Activated CD8-positive, alpha-beta memory T cell treated with anti-CD3 and anti-CD28 coated beads, Interleukin-2, amount 50 U/mL, for 1 hour (primary cell): Measurements from ENCODE around the gene MUC20.
"Not testable (repeated sequence)": the region's sequence is repeated elsewhere in the genome, so short reads cannot be mapped to it uniquely, and the experiment has no call there.

ENCODE experiments used
- DNase-seq: peaks from one replicate; pipeline ENCODE4 v3.0.0-alpha.2; 2020; ENCODE audit errors: extremely low read depth

The MUC20 gene

DNA sequence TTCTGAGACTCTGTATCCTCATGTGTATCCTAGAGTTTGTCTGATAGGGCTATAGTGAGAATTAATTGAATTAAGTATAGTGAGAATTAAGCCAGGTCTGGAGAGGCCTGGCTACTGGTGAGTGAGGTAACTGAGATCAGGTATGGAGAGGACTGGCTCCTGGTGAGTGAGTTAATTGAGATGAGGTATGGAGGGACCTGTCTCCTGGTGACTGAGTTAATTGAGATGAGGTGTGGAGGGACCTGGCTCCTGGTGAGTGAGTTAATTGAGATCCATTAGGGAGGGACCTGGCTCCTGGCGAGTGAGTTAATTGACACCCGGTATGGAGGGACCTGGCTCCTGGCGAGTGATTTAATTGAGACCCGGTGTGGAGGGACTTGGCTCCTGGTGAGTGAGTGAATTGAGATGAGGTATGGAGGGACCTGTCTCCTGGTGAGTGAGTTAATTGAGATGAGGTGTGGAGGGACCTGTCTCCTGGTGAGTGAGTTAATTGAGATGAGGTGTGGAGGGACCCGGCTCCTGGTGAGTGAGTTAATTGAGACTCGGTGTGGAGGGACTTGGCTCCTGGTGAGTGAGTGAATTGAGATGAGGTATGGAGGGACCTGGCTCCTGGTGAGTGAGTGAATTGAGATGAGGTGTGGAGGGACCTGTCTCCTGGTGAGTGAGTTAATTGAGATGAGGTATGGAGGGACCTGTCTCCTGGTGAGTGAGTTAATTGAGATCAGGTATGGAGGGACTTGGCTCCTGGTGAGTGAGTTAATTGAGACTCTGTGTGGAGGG, 10.5 kb upstream of the MUC20 start:
- DNase-seq: not testable (repeated sequence)

DNA sequence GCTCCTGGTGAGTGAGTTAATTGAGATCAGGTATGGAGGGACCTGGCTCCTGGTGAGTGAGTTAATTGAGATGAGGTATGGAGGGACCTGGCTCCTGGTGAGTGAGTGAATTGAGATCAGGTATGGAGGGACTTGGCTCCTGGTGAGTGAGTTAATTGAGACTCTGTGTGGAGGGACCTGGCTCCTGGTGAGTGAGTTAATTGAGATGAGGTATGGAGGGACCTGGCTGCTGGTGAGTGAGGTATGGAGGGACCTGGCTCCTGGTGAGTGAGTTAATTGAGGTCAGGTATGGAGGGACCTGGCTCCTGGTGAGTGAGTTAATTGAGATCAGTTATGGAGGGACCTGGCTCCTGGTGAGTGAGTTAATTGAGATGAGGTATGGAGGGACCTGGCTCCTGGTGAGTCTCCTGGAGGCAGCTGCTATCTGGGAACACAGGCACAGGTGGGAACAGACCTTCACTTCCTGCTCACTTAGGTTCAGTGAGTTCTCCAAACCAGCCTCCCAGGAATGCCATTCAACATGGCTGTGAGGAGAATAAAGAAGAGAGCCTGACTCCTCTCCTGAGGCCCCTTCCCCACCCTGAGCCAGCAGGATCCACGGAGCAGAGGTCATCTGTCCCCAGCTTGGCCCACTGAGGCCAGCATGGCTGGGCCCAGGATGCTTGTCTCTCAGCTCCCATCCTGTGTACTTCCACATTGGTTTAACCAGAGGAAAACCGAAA, 9.5 kb upstream of the MUC20 start:
- DNase-seq: not testable (repeated sequence)

DNA sequence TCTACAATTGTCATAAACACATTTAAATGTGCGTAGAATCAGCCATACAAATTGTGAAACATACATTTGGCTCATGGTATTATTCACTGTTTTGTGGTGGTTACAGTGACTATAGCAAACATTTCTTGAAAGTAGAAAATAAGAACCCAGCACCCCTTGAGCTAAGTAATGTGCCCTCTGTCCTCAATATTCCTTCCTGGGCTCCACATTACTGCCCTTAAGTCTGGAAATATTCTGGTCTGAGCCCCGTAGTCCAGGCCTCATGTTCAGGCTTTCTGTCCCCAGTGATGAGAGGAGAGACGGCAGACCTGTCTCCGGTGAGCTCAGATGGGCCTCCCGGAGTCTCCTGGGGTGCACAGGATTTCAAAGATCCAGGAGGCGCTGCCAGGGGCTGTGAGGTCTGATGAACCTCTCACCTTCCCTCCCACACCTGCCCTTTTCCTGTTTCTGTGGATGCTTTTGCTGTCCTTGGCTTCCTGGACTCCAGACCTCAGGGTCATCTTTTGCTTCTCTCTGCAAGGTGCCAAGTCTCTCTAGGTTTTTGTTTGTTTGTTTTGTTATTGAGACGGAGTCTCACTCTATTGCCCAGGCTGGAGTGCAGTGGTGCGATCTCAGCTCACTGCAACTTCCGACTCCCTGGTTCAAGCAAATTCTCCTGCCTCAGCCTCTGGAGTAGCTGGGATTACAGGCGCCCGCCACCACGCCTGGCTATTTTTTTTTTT, 8.8 kb upstream of the MUC20 start:
- DNase-seq: no peak

DNA sequence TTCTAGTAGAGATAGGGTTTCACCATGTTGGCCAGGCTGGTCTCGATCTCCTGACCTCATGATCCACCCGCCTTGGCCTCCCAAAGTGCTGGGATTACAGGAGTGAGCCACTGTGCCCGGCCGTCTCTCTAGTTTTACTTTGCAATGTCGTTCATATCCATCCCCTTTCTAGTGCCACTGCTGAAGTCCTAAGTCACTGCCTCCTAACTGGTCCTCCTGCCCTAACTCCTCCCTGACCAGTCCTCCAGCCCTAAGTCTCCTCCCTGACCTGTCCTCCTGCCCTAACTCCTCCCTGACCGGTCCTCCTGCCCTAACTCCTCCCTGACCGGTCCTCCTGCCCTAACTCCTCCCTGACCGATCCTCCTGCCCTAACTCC, 8.3 kb upstream of the MUC20 start:
- DNase-seq: not testable (repeated sequence)

DNA sequence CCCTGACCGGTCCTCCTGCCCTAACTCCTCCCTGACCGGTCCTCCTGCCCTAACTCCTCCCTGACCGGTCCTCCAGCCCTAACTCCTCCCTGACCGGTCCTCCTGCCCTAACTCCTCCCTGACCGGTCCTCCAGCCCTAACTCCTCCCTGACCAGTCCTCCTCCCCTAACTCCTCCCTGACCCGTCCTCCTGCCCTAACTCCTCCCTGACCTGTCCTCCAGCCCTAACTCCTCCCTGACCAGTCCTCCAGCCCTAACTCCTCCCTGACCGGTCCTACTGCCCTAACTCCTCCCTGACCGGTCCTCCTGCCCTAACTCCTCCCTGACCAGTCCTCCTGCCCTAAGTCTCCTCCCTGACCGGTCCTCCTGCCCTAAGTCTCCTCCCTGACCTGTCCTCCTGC, 7.6 kb upstream of the MUC20 start:
- DNase-seq: not testable (repeated sequence)

DNA sequence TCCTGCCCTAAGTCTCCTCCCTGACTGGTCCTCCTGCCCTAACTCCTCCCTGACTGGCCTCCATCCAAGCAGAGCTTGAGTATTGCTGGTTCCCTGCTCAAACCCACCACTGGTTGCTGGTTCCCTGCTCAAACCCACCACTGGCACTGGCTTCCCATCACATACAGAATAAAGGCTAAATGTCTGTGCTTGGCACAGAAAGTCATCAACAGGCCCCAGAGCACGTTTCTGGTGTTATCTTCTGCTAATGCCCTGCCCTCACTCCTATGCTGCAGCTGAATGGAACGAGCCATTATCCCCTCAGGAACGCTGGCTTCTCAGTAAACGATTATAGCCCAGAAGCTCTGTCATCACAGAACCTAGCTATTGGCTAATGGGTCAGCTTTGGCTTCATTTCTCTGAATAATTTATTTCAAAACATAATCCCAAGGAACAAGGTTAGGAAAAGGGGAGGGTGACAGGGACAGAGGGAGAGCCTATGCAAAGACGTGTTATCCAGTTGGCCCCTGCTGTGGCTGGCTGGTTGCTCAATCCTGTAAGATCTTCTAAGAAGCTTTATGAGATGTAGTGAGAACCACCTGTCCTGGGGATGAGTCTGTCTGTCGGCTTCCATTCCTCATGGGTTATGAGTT, 6.3 kb upstream of the MUC20 start:
- no peak for DNase-seq

DNA sequence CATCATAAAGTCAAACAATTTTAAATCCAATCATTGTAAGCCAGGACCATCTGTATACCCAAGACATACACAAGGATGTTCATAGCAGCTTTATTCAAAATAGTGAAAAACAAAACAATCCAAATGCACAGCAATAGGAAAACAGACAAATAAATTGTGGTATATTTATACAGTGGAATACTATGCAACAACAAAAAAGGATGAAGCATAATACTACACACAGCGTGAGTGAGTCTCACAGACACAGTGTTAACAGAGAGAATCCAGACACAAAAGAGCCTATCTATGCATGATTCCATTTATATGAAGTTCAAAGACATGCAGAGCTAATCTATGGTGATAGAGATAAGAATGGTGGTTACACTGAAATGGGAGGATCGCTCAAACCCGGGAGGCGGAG, 5.6 kb upstream of the MUC20 start:
- no peak for DNase-seq

DNA sequence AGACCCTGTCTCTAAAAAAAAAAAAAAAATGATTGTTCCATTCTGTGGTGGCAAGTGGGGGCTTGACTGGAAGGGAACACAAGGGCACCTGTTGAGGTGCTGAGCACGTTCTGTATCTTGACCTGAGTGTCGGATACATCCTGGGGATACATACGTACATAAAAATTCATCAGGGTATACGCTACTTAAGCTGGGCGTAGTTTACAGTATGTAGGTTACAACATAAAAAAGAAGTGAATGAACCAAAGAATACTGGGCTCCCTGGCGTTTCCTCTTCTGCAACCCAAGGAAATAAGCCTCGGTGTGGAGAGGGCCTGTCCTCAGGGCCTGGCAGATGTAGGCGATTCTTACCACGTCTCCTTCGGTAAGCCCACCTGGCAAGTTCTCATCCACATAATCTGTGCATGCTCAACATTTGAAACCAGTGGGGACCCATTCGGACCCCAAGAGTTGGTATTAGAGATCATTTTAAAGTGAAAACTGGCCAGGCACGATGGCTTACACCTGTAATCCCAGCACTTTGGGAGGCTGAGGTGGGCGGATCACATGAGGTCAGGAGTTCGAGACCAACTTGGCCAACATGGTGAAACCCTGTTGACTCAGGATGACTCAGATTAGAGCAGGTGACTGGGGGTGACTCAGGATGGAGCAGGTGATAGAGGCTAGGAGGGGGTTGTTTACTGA, 5.1 kb upstream of the MUC20 start:
- no peak for DNase-seq

DNA sequence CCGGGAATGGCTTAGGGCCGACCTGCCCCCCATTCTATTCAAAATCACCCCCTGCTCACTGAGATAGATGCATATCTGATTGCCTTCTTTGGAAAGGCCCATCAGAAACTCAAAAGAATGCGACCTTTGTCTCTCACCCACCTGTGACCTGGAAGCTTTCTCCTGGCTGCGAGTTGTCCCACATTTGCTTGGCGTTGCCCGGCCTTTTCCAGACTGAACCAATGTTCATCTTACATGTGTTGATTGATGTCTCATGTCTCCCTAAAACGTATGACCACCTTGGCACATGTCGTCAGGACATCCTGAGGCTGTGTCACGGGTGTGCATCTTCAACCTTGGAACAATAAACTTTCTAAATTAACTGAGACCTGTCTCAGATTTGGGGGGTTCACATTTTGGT, 3.4 kb upstream of the MUC20 start:
- no peak for DNase-seq

DNA sequence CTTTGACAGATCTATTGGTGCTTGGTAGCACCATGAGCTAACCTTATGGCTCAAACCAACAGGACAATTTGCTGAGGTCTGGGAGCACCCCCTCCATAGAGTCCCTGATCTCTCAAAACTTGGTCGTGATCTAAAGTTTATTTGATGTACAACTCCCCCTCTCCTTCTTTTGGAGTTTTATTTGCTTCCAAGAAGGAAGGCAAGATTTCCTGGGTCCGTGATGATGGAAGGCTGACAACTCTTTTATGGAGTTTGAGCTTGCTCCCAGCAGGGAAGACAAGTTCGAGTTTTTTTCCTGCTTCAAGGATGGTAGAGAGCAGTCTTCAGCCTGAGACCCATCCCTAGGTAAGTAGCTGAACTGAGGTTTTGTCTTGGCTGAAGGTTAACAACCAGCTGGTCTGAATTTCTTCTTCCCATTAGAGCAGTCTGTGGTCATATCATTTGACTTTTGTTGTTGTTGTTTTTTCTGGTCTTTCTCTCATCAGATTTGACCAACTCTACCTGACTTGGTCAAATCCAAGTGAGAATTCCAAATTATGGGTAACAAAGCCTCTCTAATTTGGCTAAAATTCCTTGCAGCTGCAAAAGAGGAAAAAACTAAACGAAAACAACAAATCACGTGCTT, 2.8 kb upstream of the MUC20 start:
- no peak for DNase-seq

DNA sequence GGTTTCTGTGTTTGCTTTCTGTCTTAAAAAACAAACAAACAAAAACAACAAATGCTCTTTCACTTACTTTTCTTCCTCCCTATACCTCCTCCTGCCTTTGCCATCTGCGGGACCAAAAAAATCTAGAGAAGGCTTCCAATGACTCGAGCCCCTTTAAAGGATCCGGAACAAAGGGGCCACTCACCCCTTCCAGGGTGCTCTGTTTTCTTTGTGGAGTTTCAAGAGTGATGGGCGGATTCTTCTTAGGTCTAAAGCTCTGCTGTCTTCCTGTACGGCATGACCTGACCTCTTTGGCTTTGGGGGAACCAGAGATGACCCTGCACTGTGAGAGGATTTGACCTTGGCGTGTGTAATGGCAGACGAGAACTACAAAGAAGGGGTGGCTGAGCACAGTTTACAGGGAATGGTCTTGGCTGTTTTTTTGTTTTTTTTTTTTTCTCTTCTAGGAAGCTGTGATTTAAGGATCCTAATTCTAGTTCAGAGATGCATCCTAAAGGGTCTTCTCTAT, 2.2 kb upstream of the MUC20 start:
- DNase-seq: no peak

DNA sequence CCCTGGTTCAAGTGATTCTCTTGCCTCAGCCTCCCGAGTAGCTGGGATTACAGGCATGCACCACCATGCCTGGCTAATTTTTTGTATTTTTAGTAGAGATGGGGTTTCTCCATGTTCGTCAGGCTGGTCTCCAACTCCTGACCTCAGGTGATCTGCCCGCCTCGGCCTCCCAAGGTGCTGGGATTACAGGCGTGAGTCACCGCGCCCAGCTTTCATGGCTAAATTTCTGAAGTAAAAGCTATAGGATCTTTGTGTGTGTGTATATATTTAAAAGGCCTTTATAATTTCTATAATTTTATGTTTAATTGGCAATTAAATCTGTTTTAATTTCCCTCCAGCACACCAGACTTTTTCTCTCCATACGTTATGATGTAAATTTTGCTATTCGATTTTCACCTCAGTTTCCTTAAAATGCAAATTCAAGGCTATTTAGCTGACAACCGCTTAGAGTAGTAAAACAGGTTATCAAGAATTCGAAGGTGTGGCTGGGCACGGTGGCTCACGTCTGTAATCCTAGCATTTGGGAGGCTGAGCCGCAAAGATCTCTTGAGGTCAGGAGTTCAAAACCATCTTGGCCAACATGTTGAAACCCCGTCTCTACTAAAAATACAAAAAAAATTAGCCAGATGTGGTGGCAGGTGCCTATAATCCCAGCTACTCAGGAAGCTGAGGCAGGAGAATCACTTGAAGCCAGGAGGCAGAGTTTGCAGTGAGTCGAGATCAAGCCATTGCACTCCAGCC, 1.1 kb upstream of the MUC20 start:
- DNase-seq: not testable (repeated sequence)

DNA sequence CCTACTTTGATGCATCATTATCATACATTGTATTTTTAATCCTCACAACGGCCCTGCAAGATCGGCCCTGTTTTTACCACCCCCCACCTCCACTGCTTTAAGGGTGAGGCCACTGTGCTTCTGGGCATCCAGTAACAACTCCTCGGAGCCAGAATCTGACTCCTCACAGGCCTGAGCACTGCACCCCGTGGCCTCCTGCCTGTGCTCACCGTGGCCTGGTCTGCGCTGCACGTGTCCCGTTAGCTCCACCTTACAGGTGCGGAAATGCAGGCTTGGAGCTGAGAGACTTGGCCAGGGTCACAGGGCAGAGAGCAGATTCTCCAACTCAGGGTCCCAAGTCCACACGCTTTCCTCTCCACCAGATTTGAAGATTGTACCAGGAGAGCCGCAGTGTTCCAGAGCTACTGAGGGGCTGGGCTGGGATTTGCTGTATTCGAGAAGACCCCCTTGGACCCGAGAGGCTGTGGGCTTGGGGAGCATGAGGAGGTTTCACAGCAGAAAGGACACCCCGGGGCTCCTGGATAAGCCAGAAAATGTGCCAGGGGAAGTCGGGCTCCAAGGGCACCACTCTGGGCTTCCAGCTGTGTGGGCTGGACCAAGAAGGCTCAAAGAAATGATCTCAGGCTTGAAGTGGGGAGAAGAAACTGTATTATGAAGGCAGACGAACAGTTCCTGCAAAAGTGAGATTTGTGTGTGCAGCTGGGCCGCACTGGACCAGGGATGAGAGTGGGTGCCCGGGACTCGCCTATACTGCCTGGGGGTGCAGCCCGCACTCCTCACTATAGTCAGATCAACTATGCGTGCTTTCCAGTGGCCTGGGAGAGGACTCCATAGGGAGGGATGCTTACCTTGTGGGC, 1.6 kb downstream of the MUC20 start:
- not testable (repeated sequence) for DNase-seq

DNA sequence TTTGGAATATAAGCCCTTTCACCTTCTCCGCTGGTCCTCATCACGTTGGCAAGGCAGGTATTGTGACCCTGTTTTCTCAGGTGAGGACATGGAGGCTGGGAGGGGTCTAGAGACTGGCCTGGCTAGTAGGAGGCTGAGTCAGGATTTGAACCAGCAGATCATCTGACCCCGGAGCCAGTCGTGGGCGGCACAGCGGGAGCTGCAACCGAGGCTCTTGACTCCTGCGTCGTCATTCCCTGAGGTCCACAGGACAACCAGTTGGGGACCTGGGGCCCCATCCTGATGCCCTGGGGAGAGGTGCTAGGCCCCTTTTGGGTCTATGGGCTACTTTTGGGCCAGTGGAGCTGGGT, 2.2 kb downstream of the MUC20 start:
- not testable (repeated sequence) for DNase-seq

DNA sequence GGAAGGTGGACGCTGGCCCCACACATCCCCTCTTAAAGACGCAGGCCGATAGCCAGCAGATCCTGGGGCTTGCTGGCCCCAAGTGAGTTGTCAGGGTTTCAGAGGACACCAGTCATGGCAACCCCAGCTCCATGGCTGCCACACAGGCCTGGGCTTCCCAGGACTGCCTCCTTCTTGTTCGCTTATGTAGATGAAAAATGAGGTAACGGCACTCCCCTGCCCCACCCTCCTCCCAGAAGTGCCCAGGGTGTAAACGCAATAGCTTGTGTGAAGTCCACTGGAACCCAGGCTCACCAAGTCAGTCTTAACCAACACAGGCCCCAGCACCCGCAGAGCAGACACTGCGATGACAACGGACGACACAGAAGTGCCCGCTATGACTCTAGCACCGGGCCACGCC, 3.6 kb downstream of the MUC20 start:
- DNase-seq: not testable (repeated sequence)

DNA sequence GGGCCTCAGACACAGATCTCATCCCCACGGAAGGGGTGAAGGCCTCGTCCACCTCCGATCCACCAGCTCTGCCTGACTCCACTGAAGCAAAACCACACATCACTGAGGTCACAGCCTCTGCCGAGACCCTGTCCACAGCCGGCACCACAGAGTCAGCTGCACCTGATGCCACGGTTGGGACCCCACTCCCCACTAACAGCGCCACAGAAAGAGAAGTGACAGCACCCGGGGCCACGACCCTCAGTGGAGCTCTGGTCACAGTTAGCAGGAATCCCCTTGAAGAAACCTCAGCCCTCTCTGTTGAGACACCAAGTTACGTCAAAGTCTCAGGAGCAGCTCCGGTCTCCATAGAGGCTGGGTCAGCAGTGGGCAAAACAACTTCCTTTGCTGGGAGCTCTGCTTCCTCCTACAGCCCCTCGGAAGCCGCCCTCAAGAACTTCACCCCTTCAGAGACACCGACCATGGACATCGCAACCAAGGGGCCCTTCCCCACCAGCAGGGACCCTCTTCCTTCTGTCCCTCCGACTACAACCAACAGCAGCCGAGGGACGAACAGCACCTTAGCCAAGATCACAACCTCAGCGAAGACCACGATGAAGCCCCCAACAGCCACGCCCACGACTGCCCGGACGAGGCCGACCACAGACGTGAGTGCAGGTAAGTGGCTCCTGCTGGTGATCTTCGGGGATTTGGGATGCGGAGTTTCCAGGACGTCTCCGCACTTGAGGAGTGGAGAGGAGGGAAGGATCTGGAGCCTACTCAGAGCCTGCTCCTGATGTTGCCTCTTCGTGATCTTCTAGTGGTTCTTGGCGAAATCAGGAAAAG, 5.3 kb downstream of the MUC20 start:
- DNase-seq: not testable (repeated sequence)

DNA sequence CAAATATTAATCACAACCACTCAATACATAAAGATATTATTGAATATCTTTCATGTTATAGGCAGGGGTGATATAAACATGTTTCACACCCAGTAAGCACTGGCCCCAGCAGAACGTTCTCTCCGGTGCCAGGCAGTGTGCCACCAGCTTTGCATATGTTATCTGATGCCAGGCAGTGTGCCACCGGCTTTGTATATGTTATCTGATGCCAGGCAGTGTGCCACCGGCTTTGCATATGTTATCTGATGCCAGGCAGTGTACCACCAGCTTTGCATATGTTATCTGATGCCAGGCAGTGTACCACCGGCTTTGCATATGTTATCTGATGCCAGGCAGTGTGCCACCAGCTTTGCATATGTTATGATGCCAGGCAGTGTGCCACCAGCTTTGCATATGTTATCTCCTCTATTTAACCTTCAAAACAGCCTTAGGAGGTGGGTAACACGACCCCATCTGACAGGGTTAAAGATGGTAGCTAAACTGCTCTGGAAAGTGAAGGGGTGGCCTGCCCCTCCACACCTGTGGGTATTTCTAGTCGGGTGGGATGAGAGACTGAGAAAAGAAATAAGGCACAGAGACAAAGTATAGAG, 6.9 kb downstream of the MUC20 start:
- DNase-seq: no peak

DNA sequence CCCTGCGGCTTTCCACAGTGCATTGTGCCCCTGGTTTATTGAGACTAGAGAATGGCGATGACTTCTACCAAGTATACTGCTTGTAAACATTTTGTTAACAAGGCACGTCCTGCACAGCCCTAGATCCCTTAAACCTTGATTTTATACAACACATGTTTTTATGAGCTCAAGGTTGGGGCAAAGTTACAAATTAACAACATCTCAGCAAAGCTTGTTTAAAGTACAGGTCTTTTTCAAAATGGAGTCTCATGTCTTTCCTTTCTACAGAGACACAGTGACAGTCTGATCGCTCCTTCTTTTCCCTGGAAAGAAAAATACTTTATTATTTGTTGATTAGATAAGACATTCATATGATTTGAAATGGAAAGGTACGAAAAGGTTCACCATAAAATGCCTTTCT, 8.0 kb downstream of the MUC20 start:
- not testable (repeated sequence) for DNase-seq
